ENCODE results near the gene METTL22.
A peak's percentile ranks its signal among the peaks of the same experiment; 100 is the strongest.
"Not testable (repeated sequence)": the region's sequence is repeated elsewhere in the genome, so short reads cannot be mapped to it uniquely, and the experiment has no call there.

METTL22 gene

GRCh38 chr16:8632675-8633182 lies 11.2 kb downstream of the METTL22 start:
- no peak for DNase-seq

DNA sequence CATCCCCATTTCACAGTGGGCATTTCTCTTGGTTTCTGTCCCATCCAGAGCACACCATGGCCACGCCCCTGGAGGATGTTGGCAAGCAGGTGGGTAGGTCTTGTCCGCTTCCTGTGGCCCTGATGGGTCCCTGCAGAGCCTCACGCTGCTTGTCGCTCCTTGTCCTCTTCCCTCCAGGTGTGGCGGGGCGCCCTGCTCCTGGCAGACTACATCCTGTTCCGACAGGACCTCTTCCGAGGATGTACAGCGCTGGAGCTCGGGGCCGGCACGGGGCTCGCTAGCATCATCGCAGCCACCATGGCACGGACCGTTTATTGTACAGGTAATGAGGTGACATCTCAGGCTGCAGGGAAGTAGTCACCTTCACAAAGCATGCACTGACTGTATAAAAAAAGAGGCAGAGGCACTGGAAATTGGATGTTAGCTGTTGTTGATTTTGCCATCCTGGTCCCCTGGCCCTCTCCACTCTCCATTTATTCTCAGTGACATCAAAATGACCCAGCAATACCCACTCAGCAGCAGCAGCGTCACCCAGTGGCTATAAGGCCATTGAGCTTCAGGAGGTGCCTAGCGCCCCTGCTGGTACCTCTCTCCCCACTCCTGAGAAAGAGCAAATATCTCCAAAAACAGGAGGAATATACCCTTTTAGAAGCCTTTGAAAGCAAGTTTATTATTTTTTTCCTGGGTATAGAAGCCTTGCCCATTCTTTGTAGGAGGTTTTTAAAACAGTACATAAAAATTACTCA lies 13.7 kb downstream of the METTL22 start:
- no peak for DNase-seq

GRCh38 chr16:8639694-8640093 lies 18.2 kb downstream of the METTL22 start:
- DNase-seq = no peak

DNA sequence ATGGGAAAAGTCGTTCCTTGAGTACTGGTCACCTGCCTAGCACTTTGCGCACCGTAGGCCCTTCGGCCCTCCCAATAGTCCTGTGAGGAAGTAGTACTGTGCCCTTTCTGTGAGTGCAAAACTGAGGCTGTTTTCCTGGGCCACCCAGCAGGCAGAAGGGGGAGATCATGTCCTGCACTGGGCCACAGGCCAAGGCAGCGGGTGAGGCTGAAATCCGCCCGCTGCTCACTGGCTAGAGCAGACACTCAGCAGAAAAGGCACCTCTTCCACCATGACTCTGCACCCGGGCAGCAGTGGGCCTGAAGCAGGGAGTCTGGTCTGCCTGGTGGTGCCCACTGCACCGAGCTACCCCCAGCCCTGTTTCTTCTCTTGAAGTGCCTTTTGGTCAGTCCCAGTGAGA lies 20.2 kb downstream of the METTL22 start:
- no peak for DNase-seq

GRCh38 chr16:8642146-8642545 lies 20.6 kb downstream of the METTL22 start:
- no peak for DNase-seq

GRCh38 chr16:8644211-8645140 lies 23.0 kb downstream of the METTL22 start:
- DNase-seq = no peak

GRCh38 chr16:8645141-8645521 lies 23.6 kb downstream of the METTL22 start:
- DNase-seq = no peak

GRCh38 chr16:8645831-8646230 lies 24.3 kb downstream of the METTL22 start:
- no peak for DNase-seq

DNA sequence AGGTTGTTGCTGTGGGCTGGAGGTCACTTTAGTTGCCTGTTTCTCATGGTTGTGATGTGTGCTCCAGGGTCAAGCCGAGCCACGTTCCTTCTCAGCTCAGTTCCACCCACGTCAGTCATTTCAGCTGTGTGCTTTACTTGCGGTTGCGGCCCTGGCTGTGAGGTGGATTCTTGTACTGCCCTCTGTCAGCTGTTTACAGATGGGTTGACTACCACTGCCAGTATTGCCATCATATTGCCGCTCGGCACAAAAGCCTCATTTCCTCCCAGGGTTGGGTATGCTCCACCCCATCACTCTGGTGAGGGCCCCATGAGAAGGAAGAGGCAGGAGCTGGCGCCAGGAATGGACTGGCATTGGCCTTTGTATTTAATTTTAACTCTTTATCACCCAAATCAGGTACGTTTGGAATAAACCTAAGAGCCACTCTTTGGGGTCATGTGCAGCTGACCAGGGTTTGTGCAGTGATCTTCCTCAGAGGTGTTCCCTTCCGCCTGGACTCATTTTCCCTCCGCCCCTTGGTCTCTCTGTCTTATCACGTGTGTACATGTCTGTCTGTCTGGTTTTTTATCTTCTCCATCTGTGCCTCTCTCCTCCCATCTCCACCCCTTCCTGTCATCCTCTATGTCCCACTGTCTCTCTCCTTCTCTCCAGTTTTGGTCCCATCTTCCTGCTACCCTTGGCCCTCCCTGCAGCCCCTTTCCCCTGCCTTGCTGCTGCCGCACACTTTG lies 25.0 kb downstream of the METTL22 start:
- no peak for DNase-seq

- DNase-seq = no peak
These were observed 26.3 kb downstream of the METTL22 start for GRCh38 chr16:8647721-8648318.

DNA sequence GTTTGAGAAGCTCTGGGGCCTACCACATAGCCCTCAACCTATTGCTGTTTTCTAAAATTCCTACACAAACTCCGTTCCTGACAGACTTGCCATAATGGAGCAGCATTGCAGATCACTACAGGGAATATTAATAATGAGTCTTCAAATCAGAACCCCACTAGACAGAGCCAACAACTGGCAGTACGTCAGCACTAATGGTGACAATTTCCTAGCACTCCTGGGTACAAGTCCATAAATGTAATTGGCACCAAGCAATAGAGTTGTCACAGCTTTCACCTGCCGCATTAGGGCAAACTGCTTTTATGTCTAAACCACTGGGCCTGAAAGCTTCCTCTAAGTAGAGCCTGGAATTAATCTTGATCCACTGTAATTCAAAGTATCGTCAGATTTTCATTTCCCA lies 27.4 kb downstream of the METTL22 start:
- no peak for DNase-seq

DNA sequence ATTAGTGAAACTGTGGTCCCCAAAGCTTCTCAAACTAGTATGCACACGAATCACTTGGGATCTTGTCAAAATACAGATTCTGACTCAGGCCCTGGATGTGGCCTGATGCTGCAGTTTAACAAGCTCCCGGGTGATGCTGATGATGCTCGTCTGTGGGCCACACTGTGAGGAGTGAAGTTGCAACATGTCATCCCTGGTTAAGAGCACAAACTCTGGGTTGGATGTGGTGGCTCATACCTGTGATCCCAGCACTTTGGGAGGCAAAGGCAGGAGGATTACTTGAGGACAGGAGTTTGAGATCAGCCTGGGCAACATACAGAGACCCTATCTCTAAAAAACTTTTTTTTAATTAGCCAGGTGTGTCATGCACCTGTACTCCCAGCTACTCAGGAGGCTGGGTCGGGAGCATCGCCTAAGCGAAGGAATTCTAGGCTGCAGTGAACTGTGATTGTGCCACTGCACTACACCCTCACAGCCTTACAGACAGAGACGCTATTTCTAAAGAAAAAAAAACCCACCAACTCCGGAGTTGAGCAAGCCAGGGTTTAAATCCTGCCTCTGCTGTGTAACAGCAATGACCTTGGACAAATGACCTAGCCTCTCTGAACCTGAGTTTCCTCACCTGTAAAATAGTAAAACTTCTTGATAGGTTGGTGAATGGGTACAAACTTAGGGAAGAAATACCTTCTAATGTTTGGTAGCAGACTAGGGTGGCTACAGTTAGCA lies 28.5 kb downstream of the METTL22 start:
- DNase-seq = no peak

GRCh38 chr16:8651958-8652357 lies 30.5 kb downstream of the METTL22 start:
- DNase-seq = not testable (repeated sequence)

- no peak for DNase-seq
These were observed 33.8 kb downstream of the METTL22 start for GRCh38 chr16:8655184-8655717.

GRCh38 chr16:8656376-8656775 lies 34.9 kb downstream of the METTL22 start:
- no peak for DNase-seq

DNA sequence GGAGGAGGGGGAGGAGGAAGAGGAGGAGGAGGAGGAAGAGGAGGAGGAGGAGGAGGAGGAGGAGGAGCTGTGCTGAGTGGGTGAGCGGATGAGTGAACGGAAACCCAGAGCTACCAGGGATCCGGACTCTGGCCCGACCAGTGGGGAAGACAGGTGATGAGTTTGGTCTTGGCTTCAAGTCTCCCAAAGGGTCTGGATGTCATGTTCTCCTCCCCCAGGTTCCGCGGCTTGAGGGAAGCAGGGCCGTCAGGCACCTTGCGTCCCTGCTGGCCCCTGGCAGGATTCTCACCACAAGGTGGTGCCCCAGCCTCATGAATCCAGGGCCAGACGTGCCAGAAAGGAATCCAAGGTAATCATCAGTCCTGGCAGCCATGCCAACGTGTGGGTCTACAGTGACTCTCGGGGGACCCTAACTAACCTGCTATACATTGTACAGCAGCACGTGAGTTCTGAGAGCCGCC lies 39.4 kb downstream of the METTL22 start:
- DNase-seq = peak; percentile 27

DNA sequence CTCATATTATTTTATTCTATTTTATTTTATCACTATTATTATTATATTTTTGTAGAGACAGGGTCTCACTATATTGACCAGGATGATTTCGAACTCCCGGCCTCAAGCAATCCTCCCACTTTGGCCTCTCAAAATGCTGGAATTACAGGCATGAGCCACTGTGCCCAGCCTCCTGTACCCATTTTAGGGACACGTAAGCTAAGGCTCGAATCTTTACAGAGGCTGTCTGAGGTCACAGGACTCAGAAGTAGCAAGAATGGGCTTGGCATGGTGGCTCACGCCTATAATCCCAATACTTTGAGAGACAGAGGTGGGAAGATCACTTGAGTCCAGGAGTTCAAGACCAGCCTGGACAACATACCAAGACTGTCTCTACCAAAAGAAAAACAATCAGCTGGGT lies 40.2 kb downstream of the METTL22 start:
- DNase-seq = no peak

DNA sequence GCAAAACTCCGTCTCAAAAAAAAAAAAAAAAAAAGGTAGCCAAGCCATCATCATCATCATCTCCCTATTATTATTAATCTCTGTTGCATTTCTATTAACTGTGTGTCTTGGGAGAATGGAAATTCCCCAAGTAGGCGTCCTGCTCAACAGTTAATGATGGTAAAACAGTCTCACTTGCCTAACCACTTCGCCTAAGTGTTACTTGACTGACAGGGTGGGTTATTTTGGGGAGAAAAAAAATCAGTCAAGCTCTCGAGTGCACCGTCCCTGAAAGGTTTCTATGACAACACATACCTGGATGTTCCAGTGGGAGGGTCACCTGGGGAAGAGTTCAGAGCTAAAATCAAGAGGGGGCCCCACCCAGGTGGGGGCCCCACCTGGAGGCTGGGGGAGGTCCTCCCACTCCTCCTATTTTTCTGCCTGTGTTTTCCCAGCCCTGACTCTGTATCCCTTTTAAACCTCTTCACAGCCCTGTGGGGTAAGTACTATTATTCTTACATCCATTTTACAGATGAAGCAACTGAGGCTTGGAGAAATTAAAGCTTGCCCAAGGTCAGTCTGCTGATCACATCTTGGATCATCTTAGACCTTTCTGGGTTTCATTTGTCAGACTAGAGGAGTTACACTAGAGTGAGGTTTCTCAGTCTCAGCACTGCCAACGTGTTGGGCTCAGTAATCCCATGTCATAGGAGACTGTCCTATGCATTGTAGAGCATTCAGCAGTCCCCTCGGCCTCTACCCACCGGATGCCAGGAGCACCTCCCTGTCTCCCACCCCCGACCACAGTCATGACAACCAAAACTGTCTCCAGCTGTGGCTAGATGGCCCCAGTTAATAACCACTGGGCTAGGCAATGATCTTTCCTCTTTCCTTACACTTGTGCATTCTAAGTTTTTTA lies 41.9 kb downstream of the METTL22 start:
- no peak for DNase-seq

DNA sequence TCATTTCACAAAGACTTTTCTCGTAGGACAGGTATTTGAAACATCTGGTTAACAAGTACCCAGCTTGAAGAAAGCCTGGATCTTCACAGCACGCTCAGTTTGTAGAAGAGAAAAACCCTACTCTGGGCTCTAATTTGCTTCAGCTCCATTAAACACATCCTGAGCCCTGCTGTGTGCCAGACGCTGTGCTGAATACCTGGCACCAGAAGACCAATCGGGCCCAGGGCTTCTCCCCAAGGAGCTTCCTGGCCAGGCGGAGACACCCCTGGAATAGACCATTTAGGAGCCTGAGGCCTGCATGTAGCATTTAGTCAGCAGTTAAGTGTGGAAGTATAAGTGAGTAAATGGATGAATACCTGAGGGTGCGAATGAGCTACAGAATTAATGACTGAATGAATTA lies 44.0 kb downstream of the METTL22 start:
- no peak for DNase-seq

DNA sequence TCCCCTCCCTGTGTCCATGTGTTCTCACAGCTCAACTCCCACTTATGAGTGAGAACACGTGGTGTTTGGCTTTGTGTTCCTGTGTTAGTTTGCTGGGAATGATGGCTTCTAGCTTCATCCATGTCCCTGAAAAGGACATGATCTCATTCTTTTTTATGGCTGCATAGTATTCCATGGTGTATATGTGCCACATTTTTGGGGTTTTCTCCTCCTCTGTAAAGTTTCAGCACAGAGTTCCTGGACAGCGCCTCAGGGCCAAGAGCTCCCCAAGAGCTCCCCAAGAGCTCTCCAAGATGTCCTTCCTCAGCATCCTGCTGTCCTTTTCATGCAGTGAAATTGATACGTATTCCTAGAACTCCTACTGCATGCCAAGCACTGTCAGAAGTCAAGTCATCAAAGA lies 46.0 kb downstream of the METTL22 start:
- DNase-seq = no peak

DNA sequence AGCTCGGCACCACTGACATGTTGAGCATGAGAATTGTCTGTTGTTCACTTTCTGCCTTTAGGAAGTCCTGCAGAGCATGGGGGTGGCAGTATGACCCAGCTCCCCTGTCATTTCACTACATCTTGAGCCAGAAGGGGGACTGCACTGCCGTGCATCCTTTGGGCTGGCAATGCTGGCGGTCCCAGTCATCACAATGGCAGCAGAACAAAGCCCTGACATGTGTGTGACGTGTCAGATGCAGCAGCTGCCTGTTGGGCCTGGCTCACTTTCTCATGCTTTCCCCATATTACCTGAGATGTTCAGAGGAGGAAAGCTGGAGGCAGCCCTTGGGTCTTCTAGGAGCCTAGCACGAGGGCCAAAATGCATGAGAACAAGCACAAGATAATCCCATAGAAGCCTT lies 46.6 kb downstream of the METTL22 start:
- no peak for DNase-seq

All from central memory CD4-positive, alpha-beta T cell (primary cell).